HG02840 (cell line): ENCODE results near the gene C16orf96.

Source experiments
- ATAC-seq: cut with Tn5 transposase; IDR thresholded peaks from one replicate; pipeline ENCODE4 v1.9.1; 2021; ENCODE audit warnings: mild to moderate bottlenecking, moderate library complexity, moderate number of reproducible peaks; ENCODE audit not compliant: unreplicated experiment, low FRiP score

C16orf96 gene

GRCh38 chr16:4640572-4641305, 84.6 kb downstream of the C16orf96 start:
- ATAC-seq, result no peak

- no peak for ATAC-seq
These were observed 85.2 kb downstream of the C16orf96 start for GRCh38 chr16:4641306-4641687.

- no peak for ATAC-seq
These were observed 85.8 kb downstream of the C16orf96 start for GRCh38 chr16:4641895-4642294.

GRCh38 chr16:4646773-4647643, 90.9 kb downstream of the C16orf96 start:
- no peak for ATAC-seq

- ATAC-seq, result no peak
These were observed 91.5 kb downstream of the C16orf96 start for GRCh38 chr16:4647644-4647980.

- no peak for ATAC-seq
These were observed 92.8 kb downstream of the C16orf96 start for GRCh38 chr16:4648917-4649316.

- no peak for ATAC-seq
These were observed 93.8 kb downstream of the C16orf96 start for GRCh38 chr16:4649744-4650442.
